Activated T-cell treated with anti-CD3 and anti-CD28 coated beads for 4 hours (primary cell): ENCODE results near the gene GALNT16.
"Not testable (repeated sequence)": the region's sequence is repeated elsewhere in the genome, so short reads cannot be mapped to it uniquely, and the experiment has no call there.

Source experiments
- DNase-seq: peaks from one replicate; pipeline ENCODE4 v3.0.0-alpha.2; 2020

GALNT16 gene

DNA sequence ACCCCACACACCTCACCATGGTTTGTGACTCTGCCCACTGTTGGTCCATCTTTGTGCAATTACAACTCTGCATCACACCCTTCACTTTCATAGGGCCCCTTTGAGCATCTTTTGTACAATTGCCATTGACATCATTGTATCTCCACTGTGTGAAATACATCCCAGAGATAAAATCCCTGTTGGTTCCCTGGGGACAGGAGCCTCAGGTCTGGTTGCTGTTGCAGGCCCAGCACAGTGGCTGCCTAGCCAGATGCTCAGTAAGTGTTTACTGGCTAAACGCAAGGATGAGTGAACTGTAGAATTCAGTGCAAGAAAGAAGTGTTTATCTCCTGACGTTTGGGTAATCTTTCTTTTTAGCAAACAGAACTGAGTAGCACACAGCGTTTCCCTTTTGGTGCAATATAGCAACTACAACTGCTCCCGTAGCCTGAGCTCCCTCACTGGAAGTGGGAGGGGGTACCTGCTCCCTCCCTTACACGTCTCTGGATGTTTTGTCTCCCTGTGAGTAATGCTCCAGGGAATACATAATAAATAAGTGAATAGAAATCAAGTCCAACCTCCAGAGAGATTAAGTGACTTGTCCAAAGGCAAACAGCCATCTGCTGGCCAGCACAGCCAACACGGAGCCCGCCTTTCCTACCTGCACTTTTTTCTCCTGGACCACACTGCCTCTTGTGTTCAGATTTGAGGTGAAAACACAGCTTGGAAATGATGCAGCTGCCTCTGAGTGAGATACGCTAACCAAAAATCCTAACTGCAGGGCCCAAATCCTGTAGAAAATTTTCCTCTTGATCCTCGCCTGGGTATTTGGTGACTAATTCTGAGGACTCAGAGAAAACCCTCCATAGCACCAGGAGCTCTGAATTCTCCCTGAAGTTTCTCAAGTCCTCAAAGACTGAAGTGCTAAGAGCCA, 27.4 kb downstream of the GALNT16 start:
- DNase-seq: no peak

DNA sequence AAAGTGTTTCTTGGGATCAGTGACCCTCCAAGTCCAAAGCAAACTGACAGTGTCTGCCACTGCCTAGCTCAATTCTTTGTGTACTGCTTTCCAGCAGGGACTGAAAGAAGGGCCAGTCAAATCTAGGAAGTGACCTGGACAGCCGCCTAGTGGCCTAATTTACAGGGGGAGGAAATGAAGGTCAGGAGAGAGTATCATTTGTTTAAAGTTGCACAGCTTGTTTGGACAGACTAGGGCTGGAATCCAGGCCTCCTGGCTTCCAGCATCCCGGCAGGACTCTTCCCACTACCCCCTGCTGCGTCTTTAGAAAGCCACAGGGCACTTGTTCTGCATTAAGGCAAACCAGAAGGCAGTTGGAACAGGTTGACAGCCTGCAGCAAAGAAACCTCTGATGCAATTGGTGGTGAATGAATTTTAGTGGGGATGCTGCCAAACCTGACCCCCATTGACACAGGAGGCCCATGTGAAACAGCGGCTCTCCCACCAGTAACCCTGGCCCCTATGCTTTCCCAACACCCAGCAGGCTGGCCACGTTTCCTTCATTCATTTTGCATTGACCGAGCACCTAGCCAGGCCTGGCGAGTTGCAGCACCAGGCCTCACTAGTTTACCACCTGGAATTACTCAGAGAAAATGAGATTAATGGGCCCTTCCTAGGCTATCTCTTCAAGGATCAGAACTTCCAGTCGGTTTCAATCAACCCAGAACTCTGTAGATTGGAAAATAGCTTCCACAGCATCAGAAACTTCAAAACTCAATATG, 28.2 kb downstream of the GALNT16 start:
- DNase-seq: no peak

DNA sequence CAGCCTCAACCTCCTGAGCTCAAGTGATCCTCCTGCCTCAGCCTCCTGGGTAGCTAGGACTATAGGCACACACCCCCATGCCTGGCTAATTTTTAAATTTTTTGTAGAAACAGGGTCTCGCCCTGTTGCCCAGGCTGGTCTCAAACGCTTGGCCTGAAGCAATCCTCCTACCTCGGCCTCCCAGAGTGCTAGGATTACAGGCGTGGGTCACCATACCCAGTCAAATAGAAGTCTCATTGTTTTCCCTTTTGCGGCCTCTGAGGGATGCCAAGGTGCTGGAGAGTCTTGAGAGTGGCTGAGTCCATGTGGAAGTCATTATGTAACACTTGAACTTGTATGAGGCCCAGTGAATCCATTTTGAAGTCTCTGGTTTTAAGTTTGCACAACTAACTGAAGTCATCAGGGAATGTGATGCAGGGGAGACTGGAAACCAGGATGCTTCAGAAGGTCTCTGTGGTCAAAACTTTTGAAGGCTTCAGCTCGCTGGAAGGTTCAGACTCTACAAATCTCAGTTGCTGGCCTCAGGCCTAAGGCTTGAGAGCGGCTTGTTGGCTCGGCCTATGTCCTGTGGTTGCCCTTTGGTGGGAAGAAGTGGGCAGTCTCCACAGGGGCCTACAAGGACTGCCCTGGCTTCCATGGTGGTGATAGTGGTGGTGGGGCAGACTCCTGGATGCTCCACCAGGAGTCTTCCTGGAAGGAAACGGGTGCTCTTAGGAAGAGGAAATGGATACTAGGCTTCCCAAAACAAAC, 29.2 kb downstream of the GALNT16 start:
- no peak for DNase-seq

DNA sequence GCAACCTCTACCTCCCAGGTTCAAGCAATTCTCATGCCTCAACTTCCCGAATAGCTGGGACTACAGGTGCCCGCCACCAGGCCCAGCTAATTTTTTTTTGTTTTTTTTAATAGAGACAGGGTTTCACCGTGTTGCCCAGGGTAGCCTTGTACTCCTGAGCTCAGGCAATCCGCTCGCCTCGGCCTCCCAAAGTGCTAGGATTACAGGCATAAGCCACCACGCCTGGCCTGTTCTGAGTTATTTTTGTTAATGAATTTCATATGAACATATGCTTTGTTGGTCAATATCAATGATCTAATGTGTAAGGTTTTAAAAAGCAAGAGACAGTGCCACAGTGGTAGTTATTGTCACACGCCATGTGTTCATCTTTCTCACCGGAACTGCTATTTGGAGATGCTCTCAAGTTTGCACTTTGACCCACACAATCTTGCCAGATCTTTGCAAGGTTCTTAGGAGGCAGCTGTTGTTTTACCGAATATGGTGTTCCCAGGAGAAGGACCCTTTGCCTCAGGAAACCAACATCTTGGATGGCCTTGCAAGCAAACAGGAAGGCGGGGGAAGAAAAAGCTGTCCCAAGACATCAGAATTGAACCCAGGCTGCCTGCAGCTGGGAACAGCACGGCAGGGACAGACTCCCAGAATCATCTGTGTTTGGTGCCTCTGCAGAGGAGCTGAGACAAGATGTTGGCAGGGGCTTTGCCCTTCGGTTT, 30.0 kb downstream of the GALNT16 start:
- DNase-seq: no peak

DNA sequence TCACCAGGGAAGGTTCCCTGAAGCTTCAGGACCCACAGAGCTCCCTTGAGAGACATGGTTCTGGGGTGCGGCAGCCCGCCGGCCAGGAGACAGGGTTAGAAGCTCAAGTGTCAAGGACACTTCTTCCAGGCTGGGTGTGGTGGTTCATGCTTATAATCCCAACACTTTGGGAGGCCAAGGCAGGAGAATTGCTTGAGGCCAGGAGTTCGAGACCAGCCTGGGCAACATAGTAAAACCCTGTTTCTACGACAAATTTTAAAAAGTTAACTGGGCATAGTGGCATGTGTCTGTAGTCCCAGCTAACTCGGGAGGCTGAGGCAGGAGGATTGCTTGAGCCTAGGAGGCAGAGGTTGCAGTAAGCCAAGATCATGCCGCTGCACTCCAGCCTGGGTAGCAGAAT, 30.9 kb downstream of the GALNT16 start:
- not testable (repeated sequence) for DNase-seq

DNA sequence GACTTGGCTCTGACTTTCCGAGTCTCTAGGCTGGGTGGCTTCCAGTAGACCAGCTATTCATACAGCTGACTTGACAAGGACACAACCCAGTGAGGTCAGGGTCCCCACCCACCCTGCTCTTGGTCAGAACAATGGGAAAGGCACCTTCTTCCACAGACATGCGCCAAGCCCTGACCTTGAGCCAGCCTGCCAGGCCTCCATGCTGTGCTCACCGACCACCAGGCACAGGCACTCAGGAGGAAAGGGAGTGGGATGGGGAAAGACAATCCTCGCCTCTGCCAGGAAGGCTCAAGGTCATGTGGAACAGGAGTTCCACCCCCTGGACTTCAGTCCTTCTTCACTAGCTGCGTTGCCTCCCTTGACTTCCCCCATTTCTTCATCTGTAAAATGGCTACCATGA, 31.4 kb downstream of the GALNT16 start:
- DNase-seq: no peak

DNA sequence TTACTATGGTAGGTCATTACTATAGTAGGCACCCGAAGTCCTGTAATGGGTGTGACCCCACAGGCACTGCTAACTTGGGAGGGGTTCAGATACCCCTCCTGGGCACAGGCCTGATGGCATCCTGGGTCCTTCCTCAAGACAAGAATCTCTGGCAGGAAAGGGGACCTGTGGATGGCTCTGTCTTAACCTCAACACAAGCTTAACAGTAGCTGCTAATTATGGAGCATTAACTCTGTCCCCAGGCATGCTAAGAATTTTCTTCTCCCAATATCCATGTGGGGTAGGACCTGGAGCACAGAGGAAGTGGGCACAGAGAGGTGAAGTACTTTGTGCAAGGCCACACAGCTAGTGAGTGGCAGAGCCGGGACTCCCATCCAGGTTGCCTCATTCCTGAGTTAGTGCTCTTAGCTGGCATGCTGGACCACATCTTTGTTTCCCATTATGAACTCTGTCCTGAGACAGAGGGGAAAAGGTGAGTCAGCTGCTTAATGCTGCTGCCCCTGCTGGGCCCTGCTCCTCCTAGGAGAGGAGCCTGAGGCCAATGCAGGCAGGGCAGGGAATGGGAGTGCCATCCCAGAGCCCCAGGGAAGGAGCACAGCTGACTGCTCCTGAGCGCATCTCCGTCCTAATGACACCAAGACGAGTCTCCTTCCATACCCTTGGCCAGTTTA, 32.1 kb downstream of the GALNT16 start:
- DNase-seq: no peak

DNA sequence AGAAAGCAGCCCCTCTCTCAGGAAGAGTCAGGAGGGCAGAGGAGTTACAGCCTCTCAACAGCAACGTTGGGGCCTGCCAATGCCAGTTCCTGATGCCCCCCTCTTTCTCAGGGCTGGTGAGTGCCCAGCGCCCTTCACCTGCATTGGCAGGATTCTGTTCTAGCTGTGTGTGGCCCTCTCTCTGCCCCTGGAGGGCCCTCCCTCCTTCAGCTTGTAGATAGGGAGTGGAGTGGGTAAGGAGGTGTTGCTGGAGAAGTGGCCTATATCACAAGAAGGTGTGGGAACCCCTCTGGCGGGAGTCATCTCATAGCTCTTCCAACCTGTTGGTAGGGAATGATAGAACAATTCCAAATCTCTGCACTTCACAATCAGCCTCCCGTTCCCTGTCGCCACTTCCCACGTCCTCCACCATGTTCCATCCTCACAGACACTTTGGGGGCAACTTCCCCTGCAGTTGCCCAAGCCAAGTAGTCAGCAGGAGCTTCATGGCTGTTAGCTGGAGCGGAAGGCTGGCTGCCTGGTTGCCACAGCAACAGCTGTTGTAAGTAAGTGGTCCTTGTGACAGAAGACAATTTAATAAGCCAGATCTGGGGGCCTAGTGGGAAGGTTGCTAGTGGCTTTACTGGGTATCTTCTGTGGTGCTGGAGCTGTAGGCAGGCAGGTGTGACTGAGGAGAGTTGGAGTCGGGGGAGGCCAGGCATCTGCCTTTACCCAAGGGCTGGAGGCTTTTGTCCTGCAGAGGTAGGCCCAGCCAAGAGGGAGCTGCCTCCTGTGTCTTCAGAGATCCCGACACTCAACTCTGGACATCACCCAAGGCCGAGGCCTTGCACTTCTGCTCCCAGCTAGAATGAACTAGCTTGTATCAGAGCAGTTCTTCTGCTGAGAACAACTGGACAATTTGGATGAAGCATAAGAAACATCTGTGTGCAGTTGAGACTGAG, 38.4 kb downstream of the GALNT16 start:
- no peak for DNase-seq

DNA sequence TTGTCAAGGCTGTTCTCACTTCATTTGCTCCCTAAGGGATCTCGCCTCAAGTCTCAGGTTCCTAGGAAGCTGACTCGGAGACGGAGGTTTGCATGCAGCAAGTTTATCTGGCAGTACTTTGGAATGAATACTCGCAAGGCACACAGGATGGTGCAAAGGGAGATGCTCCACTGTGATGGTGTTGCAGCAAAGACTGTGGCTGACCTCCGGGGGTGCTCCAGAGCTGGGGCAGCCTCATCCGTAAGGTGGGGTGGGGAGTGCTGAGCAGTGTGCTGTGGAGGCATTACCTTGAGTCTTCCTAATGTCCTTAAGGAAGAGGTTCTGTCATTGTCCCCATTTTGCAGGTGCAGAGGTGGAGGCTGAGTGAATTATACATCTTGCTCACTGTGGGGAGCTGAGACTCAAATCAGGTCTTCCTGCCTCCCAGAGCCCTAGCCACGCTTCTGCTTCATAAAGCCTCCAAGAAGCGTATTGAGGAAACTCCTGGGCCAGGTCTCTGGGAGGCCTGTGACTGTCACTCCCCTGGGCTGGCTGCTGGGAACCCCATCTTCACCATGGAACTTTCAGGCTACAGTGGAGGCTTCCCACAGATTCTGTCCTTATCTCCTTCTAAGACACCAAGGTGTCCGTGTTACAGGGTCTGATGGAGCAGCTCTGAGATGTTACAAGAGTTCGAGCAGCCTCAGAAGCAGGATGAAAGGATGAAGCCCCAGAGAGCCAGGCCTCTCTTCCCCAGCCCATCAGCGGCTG, 39.5 kb downstream of the GALNT16 start:
- DNase-seq: no peak

DNA sequence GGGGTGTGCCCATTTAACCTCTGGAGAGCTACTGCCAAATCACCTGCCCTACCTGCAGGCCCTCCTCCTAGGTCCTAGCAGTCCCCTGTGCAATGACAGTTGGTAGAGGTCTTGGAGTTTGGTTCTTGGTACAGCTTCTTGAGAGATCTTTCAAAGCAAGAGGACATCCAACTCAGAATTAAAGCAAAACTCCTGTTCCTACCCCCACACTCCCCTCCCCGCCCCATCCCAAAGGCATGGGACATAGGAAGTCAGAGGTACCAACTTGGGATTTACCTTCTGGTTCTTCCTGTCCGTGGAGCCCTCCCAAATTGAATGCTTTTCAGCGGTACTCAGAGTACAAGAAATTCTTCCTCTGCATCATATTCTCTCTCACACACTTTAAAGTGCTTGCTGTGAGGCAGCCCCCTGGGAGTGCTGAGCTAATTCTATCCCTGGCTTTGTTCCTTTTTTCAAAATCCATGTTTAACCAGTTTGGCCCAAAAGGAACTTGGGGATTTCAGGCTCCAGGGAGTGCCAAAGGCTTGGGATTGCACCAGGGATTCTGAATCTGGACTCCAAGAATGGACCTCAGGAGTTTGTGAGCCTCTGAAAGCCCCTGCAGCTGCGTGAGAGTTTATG, 40.8 kb downstream of the GALNT16 start:
- no peak for DNase-seq

DNA sequence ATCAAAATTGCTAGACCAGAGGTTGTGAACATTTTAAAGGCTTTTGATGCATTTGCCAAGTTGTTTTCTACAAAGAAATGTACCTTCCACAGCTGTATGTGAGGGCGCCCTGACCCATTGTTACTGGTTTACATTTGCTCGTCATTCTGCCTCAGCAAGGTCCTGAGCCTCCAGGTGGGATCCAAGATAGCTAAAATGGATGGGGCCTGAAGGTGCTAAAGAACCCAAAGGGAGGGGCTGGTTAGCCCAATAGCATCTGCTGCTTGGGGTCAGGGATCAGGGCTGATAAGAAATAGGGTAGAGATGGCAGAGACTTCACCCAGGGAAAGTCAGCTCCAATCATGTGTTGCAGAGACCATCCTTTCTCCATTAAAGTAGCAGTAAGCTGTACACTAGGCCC, 43.1 kb downstream of the GALNT16 start:
- DNase-seq: no peak

DNA sequence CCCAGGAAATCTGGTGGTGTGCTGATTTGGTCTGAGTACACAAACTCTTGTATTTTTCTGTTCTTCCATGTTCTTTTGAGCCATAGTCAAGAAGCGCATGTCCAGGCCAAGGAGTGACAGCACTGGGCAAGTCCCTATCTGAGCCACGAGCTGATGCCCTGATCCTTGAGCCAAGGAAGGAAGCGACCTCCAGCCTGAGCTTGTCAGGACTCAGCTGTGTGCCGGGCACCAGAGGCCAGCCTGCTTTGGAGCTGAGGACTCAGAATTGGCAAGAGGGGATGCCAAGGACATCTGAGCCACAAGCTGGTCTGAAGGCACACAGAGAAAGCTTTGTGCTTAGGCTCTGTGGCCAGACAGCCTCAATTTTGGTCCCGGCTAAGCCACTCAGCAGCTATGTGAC, 52.6 kb downstream of the GALNT16 start:
- no peak for DNase-seq

DNA sequence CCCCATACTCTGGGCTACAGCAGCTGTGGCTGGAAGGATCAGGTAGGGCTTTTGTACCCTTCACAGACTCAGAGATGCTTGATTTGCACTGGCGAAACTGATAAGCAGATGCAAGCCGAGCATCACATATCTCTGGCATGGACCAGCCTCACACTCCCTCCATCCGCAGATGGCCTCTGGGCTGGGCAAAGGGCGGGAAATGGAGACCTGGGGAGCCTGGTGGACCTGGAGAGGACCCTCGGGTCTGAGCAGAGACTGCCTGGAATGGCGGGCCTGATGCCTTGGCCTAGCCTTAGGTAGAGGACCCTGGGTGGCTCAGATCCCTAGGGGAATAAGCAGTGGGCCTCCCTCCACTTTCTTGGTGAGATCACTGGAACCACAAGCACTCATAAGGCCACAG, 53.2 kb downstream of the GALNT16 start:
- no peak for DNase-seq

DNA sequence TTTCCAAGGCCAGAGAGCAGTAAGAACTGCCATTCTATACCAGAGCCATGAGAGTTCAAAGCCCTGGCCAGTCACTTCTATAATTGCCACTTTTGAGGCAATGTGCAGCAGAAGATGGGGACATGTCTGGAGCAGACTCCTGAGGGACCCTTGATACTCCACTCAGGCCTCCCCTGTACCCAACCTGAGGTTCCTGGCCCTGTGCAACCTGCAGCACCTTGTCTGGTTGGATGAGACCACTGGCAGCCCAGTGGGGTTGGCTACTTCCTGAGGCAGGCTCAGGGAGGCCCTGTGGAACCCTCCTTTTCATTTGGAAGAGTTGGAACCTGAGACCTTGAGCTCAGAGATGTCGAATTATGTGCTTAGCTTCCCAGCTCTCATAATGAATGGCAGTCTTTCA, 54.4 kb downstream of the GALNT16 start:
- no peak for DNase-seq

DNA sequence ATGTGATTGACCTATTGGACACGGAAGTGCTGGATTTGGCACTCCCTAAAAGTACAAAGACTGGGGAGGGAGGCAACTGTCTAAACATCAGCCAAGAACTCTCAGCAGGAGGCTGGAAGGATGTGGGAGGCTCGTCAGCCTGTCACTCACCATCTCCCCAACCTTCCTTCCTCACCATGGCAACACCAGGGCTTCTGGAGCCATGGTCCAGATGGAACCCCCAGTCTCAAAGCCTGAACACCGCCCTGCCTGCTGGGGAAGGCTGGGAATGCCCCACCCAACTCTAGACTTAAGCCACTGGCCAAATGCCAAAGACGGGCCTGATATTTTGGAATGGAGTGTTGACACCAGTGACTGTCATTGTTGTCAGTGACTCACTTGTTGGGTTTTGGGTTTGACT, 55.3 kb downstream of the GALNT16 start:
- DNase-seq: no peak

DNA sequence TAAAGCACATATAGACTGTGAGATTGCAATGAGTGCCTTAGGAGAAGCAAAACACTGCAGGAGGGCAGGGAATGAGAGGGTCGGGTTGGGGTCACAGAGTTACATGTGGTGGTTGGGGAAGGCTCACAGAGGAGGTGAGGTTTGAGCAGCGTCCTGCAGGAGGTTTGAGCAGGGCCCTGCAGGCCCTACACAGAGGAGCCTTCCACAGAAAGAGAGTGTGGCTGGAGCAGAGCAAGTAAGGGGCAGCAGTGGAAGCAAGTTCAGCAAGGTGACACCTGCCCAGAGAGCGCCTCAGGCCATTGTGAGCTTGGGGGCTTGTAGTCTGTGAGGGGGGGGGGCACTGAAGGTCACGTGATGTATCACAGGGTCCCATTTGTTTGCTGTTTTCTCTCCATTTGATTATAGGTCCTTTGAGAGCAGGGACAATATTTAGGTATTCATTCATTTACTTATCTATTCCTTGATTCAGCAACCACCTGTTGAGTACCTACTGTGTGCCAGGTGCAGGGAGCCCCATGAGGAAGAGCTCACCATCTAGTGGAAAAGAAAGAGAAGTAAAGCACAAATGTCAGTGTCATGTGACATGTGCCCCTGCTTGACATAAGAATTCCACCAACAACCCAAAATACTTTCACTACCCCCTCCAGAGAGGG, 56.6 kb downstream of the GALNT16 start:
- no peak for DNase-seq

DNA sequence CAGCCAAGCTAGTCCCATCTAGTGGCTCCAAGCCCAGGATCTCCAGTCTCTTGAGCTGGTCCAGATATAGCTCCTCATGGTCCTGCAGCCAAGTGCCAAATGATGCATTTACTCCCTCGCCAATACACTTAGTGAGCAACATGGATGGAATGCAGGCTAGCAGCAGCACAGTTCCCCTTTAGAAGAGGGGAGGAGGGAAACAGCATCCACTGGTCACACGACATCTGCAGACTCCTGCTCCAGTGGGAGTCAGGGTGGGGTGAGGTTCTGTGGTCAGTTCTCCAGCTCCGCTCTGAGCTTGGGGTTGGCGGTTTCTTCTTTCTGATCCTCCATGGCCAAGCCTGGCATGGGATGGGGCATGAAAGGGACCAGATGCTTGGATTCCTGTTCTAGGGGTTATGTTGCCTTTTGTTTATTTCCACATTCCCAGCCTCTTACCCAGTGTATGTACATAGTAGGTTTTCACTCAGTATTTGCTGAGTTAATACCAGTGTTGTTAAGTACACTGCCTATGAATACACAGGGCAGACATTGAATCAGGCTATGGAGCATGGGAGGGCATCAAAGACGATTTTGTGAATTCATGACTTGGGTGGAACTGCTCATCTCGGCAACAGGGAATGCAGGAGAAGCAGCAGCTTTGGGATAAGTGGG, 57.3 kb downstream of the GALNT16 start:
- DNase-seq: no peak

DNA sequence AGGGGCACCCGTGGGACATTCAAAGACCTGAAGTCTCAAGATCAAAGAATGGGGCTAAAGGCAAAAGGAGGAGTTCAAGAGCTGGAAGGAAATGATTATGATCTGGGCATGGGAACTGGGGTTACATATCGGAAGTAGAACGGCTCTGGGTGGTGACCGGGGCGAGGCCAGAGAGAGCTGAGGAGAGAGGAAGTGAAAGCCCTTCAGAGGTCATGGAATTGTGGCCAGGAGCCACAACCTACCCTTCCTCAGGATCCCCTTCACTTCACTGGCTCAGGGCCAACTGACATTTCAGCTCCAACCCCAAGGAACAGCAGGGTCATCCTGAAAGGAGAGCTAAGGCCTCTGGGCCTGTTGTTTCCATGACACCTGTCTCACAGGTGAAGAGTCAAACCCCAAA, 57.8 kb downstream of the GALNT16 start:
- no peak for DNase-seq

DNA sequence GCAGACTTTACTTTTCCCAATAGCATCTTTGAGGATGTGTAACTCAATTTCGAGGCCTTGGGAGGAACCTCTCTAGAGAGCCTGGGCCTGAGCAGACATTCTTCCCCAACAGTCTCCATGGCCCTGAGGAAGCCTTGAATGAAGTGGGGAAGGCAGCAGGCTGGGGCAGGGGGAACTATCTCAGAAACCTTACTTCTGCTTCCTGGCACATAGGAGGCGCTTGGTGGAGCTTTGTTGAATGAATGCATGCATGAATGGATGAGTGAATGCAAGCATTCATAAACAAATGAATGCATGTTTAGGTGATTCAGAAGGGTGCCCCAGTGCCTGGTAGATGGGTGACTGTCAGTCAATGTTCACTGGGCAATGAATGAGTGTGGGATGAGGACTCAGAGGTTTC, 58.3 kb downstream of the GALNT16 start:
- DNase-seq: no peak
